ENCODE measurements around the gene DLEC1. TPM values are rescaled to one million over a fixed set of nuclear protein-coding genes. Genes with fewer than 3 reads are reported as not detected.
A peak's percentile ranks its signal among the peaks of the same experiment; 100 is the strongest.
"Not testable (repeated sequence)": the region's sequence is repeated elsewhere in the genome, so short reads cannot be mapped to it uniquely, and the experiment has no call there.

Gene DLEC1
- total RNA-seq, 4 donors from 2014 or later: 0.19 to 0.42 (median 0.37) TPM

DNA sequence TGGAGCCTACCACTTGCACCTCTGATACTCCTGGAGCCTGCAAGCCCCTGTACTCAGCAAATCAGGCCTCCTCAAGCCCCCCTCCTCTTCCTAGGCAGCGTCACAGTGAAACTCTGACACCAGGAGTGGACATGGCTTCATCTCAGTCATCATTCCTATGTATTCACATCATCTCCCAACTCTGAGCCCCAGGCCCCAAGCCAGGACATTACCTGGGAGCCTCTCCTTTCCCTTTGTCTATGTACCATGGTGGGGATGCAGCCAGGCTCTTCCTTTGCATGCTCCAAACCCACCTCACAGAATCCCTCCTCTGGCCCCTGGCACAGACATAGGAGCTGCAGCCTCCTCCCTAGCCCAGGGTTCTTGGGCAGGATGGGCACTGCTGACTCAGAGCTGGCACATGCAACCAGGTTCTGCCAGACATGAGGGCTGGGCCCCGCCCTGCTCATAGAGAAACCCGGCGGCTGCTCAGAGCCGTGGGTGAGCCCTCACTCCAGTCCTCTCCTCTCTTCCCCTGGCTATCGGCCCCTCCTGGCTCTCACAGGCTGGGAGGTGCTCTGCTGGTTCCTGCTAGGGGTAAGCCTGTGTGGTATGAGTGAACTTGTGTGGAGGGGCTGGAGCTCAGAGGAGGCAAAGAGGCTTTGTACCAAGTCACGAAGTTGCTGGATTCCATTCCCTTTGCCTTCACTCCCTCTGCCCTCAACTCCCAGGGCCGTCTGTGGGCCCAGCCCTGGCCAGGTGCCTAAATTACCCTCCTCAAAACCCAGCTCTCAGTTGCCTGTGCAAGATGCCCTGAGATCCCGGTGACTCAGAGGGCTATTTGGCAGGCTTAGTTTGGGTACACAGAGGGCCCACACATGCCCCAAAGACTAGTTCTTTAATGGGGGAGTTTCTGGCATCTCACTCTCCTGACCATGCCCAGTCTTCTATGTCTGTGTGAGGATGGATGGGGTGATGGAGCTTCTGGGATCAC, 7.7 kb upstream of the DLEC1 start:
- WGBS: 42% methylated on average over 8 of the region's 9 CpGs
- intact Hi-C loops (cut with DNase I): no loop called here
- no peak for DNase-seq (ENCODE audit: extremely low spot score)
- H3K27ac ChIP-seq (replicated peaks in 1 of 4): peak overlapping the region; percentile 87 to 93 (median 90)
- H3K4me3 ChIP-seq: no peak overlapping the region
- no peaks in the 10 kb centered on the region for H3K27me3 ChIP-seq
- TF ChIP-seq EP300 (IDR thresholded peaks at IDR 0.05) (no peak), POLR2A (IDR thresholded peaks at IDR 0.05; ENCODE audit: low read depth) (no peak), POLR2AphosphoS5 (IDR thresholded peaks at IDR 0.05) (peak in 1 of 2 donors; percentile 29)
- TF ChIP-seq, protein P1, sequence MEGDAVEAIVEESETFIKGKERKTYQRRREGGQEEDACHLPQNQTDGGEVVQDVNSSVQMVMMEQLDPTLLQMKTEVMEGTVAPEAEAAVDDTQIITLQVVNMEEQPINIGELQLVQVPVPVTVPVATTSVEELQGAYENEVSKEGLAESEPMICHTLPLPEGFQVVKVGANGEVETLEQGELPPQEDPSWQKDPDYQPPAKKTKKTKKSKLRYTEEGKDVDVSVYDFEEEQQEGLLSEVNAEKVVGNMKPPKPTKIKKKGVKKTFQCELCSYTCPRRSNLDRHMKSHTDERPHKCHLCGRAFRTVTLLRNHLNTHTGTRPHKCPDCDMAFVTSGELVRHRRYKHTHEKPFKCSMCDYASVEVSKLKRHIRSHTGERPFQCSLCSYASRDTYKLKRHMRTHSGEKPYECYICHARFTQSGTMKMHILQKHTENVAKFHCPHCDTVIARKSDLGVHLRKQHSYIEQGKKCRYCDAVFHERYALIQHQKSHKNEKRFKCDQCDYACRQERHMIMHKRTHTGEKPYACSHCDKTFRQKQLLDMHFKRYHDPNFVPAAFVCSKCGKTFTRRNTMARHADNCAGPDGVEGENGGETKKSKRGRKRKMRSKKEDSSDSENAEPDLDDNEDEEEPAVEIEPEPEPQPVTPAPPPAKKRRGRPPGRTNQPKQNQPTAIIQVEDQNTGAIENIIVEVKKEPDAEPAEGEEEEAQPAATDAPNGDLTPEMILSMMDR (IDR thresholded peaks at IDR 0.05): no peak
- H3K9me3 ChIP-seq: no peaks in the 10 kb centered on the region
- H3K4me1 ChIP-seq: peaks cover 21 to 43% (median 39%) of the 10 kb centered on the region in 4 donors
- no peaks in the 10 kb centered on the region for H3K36me3 ChIP-seq

DNA sequence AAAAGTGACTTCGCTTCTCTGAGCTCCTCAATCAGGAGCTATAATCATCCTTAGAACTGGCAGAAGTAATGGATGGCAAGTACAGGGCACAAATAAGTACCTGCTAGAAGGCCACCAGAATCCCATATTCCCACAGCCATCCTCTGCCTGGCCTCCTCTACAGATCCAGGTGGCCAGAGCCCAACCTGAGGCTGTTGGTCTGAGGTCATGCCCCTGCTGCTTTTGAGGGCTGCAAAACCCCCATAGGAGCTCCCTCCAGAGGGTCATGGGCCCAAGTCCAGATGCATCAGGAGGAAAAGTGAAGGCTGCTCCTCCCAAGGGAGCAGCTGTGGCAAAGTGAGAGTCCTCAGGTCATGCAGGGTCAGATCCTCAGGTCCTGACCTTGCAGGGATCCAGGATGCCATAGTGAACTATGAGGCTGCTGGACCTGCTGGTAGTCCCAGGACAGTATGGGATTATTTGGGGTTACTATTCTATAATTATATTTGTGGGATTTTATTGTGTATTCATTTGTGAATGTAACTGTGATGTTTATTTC, 6.6 kb upstream of the DLEC1 start:
- Histone ChIP-seq H3K9me3 (no peaks in the 10 kb centered on the region), H3K4me3 (no peak overlapping the region), H3K27me3 (no peaks in the 10 kb centered on the region), H3K27ac (replicated peaks in 1 of 4) (no peak overlapping the region), H3K4me1 (peaks cover 21 to 37% (median 37%) of the 10 kb centered on the region in 4 donors), H3K36me3 (no peaks in the 10 kb centered on the region)
- intact Hi-C loops (cut with DNase I): no loop called here
- no peak for DNase-seq (ENCODE audit: extremely low spot score)
- WGBS: 89% methylated on average over 1 of the region's 1 CpG
- no peak for TF ChIP-seq POLR2AphosphoS5 (IDR thresholded peaks at IDR 0.05)
- TF ChIP-seq EP300 (IDR thresholded peaks at IDR 0.05): no peak

DNA sequence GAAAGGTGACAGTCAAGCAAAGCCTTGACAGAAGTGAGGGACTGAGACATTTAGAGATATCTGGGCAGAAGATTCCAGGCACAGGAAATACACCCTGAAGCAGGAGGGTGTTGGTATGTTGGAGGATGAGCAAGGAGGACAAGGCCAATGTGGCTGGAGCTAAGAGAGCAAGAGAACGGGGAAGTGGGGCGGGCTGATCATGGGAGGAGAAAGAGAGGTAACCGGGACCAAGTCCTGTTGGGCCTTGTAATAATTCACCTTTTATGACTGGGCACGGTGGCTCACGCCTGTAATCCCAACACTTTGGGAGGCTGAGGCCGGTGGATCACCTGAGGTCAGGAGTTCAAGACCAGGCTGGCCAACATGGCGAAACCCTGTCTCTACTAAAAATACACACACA, 5.4 kb upstream of the DLEC1 start:
- WGBS: 88% methylated on average over 7 of the region's 7 CpGs
- intact Hi-C loops (cut with DNase I); DNase-seq (ENCODE audit: extremely low spot score): not testable (repeated sequence)

DNA sequence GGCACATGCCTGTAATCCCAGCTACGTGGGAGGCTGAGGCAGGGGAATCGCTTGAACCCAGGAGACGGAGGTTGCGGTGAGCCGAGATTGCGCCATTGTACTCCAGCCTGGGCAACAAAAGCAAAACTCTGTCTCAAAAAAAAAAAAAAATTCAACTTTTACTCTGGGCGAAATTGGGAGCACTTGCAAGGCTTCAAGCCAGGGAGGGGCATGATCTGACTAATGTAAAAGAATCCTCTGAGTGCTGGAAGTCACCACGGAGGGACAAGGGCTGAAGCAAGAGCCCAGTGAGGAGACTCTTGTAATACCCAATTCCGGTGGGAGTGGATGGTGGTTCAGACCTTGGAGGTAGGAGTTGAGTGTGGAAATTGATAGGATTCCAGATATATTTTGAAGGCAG, 4.7 kb upstream of the DLEC1 start:
- H3K27me3 ChIP-seq; H3K9me3 ChIP-seq; H3K27ac ChIP-seq (replicated peaks in 1 of 4); H3K36me3 ChIP-seq; DNase-seq (ENCODE audit: extremely low spot score); H3K4me3 ChIP-seq; intact Hi-C loops (cut with DNase I): not testable (repeated sequence)
- peaks cover 17 to 32% (median 31%) of the 10 kb centered on the region in 4 donors for H3K4me1 ChIP-seq
- 93% methylated on average over 9 of the region's 9 CpGs for WGBS

More for the DNA sequence above, 5.4 kb upstream of the DLEC1 start:
- H3K36me3 ChIP-seq; H3K27ac ChIP-seq (replicated peaks in 1 of 4); H3K4me3 ChIP-seq; H3K27me3 ChIP-seq; H3K9me3 ChIP-seq: not testable (repeated sequence)
- peaks cover 19 to 32% (median 31%) of the 10 kb centered on the region in 4 donors for H3K4me1 ChIP-seq

DNA sequence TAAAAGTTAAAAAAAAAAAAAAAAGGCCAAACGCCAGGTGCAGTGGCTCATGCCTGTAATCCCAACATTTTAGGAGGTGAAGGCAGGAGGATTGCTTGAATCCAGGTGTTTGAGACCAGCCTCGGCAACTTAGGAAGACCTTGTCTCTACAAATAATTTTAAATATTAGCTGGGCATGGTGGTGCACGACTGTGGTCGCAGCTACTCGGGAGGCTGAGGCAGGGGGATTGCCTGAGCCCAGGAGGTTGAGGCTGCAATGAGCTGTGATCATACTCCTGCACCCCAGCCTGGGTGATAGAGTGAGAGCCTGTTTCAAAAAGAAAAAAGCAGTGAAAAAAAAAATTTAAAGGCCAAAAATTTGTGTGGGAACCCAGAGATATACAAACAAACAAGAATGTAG, 2.7 kb upstream of the DLEC1 start:
- Histone ChIP-seq H3K4me1 (peaks cover 9 to 23% (median 21%) of the 10 kb centered on the region in 4 donors), H3K27me3 (no peaks in the 10 kb centered on the region), H3K27ac (replicated peaks in 1 of 4) (no peak overlapping the region), H3K36me3 (no peaks in the 10 kb centered on the region), H3K9me3 (no peaks in the 10 kb centered on the region), H3K4me3 (no peak overlapping the region)
- TF ChIP-seq POLR2A (IDR thresholded peaks at IDR 0.05; ENCODE audit: low read depth): no peak
- no peak for TF ChIP-seq EP300 (IDR thresholded peaks at IDR 0.05)
- TF ChIP-seq, protein P1 (IDR thresholded peaks at IDR 0.05): no peak
- TF ChIP-seq POLR2AphosphoS5 (IDR thresholded peaks at IDR 0.05): no peak
- 87% methylated on average over 5 of the region's 5 CpGs for WGBS
- no peak for DNase-seq (ENCODE audit: extremely low spot score)
- intact Hi-C loops (cut with DNase I): no loop called here

DNA sequence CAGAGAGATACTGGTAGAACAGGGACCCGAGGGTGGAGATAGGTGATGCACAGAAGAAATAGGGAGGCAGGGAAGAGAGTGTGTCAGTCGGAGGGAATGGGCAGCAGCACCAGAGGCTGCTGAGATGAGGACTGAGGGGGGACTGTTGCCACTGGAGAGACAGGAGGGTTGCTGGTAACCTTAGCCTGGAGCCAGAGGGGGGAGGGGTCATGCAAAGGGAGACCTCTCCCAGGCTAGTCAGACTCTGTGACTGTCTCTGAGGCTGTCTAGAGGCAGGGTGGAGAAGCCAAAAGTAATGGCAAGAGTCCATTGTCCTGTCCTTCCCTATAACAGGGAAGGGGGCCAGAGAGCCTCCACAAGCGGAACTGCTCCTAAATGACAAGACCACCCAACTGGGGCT, 2.1 kb upstream of the DLEC1 start:
- Histone ChIP-seq H3K4me3 (no peak overlapping the region), H3K9me3 (no peaks in the 10 kb centered on the region), H3K36me3 (no peaks in the 10 kb centered on the region), H3K4me1 (peaks cover 9 to 19% (median 16%) of the 10 kb centered on the region in 4 donors), H3K27me3 (no peaks in the 10 kb centered on the region), H3K27ac (replicated peaks in 1 of 4) (no peak overlapping the region)
- TF ChIP-seq, protein P1 (IDR thresholded peaks at IDR 0.05): no peak
- TF ChIP-seq POLR2A (IDR thresholded peaks at IDR 0.05; ENCODE audit: low read depth) (no peak), POLR2AphosphoS5 (IDR thresholded peaks at IDR 0.05) (no peak), EP300 (IDR thresholded peaks at IDR 0.05) (no peak)
- intact Hi-C loops (cut with DNase I): no loop called here
- WGBS: 85% methylated on average over 2 of the region's 3 CpGs
- DNase-seq (ENCODE audit: extremely low spot score): no peak

Measured in esophagus muscularis mucosa (tissue), 4 donors.